ENCODE results near the gene BPHL.

DNA sequence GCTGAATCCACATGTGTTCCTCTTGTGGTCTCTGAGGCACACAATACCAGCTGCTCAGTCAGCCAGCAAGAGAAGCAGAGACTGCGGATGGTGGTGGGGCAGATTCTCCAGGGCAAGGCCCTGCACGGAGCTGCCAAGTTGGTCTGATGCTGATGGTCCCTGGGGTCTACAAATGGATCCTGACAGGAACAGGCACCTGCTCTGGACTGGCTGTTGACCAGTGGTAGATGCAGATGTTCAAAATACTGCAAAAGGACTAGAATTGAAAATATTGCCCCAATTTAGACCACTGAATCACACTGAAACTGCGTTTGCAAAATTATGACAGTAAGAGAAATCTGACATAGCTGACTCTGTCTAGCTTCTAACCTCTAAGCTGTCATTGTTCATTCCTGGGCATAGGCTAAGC, 68.5 kb downstream of the BPHL start:
- TF ChIP-seq POLR2A (IDR thresholded peaks at IDR 0.05; ENCODE audit: low read depth) (no peak), POLR2AphosphoS5 (IDR thresholded peaks at IDR 0.05) (no peak)
- TF ChIP-seq, protein P1, sequence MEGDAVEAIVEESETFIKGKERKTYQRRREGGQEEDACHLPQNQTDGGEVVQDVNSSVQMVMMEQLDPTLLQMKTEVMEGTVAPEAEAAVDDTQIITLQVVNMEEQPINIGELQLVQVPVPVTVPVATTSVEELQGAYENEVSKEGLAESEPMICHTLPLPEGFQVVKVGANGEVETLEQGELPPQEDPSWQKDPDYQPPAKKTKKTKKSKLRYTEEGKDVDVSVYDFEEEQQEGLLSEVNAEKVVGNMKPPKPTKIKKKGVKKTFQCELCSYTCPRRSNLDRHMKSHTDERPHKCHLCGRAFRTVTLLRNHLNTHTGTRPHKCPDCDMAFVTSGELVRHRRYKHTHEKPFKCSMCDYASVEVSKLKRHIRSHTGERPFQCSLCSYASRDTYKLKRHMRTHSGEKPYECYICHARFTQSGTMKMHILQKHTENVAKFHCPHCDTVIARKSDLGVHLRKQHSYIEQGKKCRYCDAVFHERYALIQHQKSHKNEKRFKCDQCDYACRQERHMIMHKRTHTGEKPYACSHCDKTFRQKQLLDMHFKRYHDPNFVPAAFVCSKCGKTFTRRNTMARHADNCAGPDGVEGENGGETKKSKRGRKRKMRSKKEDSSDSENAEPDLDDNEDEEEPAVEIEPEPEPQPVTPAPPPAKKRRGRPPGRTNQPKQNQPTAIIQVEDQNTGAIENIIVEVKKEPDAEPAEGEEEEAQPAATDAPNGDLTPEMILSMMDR (IDR thresholded peaks at IDR 0.05): no peak
